Breast epithelium (tissue), 3 donors: ENCODE results near the gene RAB22A.

Experiments used
- CTCF ChIP-seq, 3 donors: fragments of 450-650 bp; IDR thresholded peaks; one replicate each; pipeline ENCODE4 v1.5.1; 2016 to 2017; ENCODE audit warnings: antibody characterized with exemption in 3 of 3, mild to moderate bottlenecking in 3 of 3, moderate library complexity in 3 of 3
- POLR2AphosphoS5 ChIP-seq, 3 donors: sonication (generic); formaldehyde crosslinking; IDR thresholded peaks; one replicate each; pipeline ENCODE4 v1.6.1; 2017; ENCODE audit warnings: antibody characterized with exemption in 3 of 3

- no peak for TF ChIP-seq POLR2AphosphoS5 (IDR thresholded peaks at IDR 0.05)
- no peak for TF ChIP-seq CTCF (IDR thresholded peaks at IDR 0.05)
Observed at GRCh38 chr20:58330687-58331086, 21.2 kb downstream of the RAB22A start.
